Measurements from ENCODE around the gene GFER. TPM values are rescaled to one million over a fixed set of nuclear protein-coding genes. Genes with fewer than 3 reads are reported as not detected.

GFER gene
- polyA plus RNA-seq, 1 experiment: 15.8 TPM

DNA sequence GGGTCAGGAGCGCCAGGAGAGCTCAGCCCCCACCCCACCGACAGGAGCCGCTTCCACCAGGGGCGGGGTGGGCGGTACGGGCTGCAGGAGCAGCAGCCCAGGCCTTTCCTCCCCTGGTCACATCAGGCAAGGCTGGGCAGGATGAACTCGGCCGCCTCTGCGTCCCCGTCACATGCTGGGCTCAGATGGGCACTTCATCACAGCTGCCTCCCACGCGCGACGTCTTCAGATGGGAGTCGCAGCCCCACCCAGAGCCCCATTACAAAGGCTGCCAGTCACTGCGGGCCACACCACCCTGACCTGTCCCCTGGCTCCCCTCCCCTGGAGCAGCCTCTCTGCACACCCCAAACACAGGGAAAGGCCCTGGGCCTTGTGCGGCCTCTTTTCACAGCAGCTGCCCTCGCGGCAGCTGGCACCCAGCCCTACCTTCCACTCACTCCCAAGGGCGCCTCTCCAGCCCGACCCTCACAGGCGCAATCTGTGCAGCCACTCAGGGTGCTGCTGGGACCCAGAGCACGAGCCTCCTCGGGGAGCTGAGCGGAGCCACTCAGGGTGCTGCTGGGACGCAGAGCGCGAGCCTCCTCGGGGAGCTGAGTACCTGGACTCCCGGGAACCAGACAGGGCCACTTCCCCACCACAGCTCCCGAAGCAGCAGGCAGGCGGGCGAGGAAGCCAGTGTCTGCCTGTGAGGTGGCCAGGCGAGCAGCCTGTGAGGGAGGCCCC lies 21.0 kb downstream of the GFER start:
- no peak for DNase-seq (ENCODE audit: low read depth, low spot score)
- Histone ChIP-seq H3K4me3 (ENCODE audit: low read depth, low read length) (no peak overlapping the region), H3K27ac (ENCODE audit: low read depth, low read length) (no peak overlapping the region), H3K27me3 (ENCODE audit: control insufficient read depth, insufficient read depth, low read length) (no peaks in the 10 kb centered on the region), H3K9me3 (ENCODE audit: control insufficient read depth, insufficient read depth, low read length) (no peaks in the 10 kb centered on the region; the same call in 1 of the 2 replicates)
- ChIA-PET POLR2A (interaction anchor here (0.9 to 2.3 kb wide), 3 partner anchors 40 to 150 kb away, joined by 4 to 13 read pairs (median 4); partner anchors contain the start of genes RPS2 and TRAF7), CTCF (interaction anchor here (0.9 to 5.0 kb wide), 5 partner anchors 12 to 135 kb away, joined by 3 to 79 read pairs (median 6); no protein-coding TSS in a partner anchor)
- TF ChIP-seq, protein P1, sequence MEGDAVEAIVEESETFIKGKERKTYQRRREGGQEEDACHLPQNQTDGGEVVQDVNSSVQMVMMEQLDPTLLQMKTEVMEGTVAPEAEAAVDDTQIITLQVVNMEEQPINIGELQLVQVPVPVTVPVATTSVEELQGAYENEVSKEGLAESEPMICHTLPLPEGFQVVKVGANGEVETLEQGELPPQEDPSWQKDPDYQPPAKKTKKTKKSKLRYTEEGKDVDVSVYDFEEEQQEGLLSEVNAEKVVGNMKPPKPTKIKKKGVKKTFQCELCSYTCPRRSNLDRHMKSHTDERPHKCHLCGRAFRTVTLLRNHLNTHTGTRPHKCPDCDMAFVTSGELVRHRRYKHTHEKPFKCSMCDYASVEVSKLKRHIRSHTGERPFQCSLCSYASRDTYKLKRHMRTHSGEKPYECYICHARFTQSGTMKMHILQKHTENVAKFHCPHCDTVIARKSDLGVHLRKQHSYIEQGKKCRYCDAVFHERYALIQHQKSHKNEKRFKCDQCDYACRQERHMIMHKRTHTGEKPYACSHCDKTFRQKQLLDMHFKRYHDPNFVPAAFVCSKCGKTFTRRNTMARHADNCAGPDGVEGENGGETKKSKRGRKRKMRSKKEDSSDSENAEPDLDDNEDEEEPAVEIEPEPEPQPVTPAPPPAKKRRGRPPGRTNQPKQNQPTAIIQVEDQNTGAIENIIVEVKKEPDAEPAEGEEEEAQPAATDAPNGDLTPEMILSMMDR (IDR thresholded peaks at IDR 0.05; ENCODE audit: low read depth, low read length): no peak

GRCh38 chr16:2005646-2006045 lies 21.7 kb downstream of the GFER start:
- Histone ChIP-seq H3K27ac (ENCODE audit: low read depth, low read length) (no peak overlapping the region), H3K27me3 (ENCODE audit: control insufficient read depth, insufficient read depth, low read length) (no peaks in the 10 kb centered on the region), H3K9me3 (ENCODE audit: control insufficient read depth, insufficient read depth, low read length) (no peaks in the 10 kb centered on the region; the same call in 1 of the 2 replicates), H3K4me3 (ENCODE audit: low read depth, low read length) (no peak overlapping the region)
- CTCF ChIA-PET: interaction anchor here (3.0 to 5.0 kb wide), 2 partner anchors 13 to 135 kb away, joined by 16 to 79 read pairs; no protein-coding TSS in a partner anchor
- POLR2A ChIA-PET: no interaction called here
- DNase-seq (ENCODE audit: low read depth, low spot score): no peak
- TF ChIP-seq, protein P1 (IDR thresholded peaks at IDR 0.05; ENCODE audit: low read depth, low read length): no peak

GRCh38 chr16:2006317-2006716 lies 22.3 kb downstream of the GFER start:
- ChIA-PET CTCF (no interaction called here), POLR2A (no interaction called here)
- Histone ChIP-seq H3K9me3 (ENCODE audit: control insufficient read depth, insufficient read depth, low read length) (no peaks in the 10 kb centered on the region; the same call in 1 of the 2 replicates), H3K4me3 (ENCODE audit: low read depth, low read length) (no peak overlapping the region), H3K27ac (ENCODE audit: low read depth, low read length) (no peak overlapping the region), H3K27me3 (ENCODE audit: control insufficient read depth, insufficient read depth, low read length) (no peaks in the 10 kb centered on the region)
- DNase-seq (ENCODE audit: low read depth, low spot score): no peak
- TF ChIP-seq, protein P1 (IDR thresholded peaks at IDR 0.05; ENCODE audit: low read depth, low read length): no peak

GRCh38 chr16:2007081-2007836 lies 23.3 kb downstream of the GFER start:
- H3K27ac ChIP-seq (ENCODE audit: low read depth, low read length): no peak overlapping the region
- peak overlapping the region; percentile 64 for H3K4me3 ChIP-seq (ENCODE audit: low read depth, low read length)
- CTCF ChIA-PET: interaction anchor here (1.0 to 1.6 kb wide), 2 partner anchors 9 to 133 kb away, joined by 4 to 10 read pairs; no protein-coding TSS in a partner anchor

More at GRCh38 chr16:2007081-2007836, 23.3 kb downstream of the GFER start:
- H3K27me3 ChIP-seq (ENCODE audit: control insufficient read depth, insufficient read depth, low read length): no peaks in the 10 kb centered on the region
- H3K9me3 ChIP-seq (ENCODE audit: control insufficient read depth, insufficient read depth, low read length): no peaks in the 10 kb centered on the region; the same call in 1 of the 2 replicates
- POLR2A ChIA-PET: interaction anchor here (0.6 to 3.0 kb wide), 3 partner anchors 9 to 148 kb away, joined by 4 to 13 read pairs (median 9); partner anchors contain the start of genes RPS2 and TRAF7
- no peak for DNase-seq (ENCODE audit: low read depth, low spot score)
- TF ChIP-seq, protein P1 (IDR thresholded peaks at IDR 0.05; ENCODE audit: low read depth, low read length): no peak

Measured in AG04450 (cell line).